Activated B cell treated with CpG ODN at 0.5 μM for 24 hours (primary cell): ENCODE measurements around the gene TMUB1. TPM values are rescaled to one million over a fixed set of nuclear protein-coding genes. Genes with fewer than 3 reads are reported as not detected.

Experiments
- ATAC-seq: fragments of 200-7000 bp; cut with Tn5 transposase; one replicate; pipeline ENCODE4 v1.10.0; 2021; ENCODE audit warnings: low read depth, mild to moderate bottlenecking, moderate library complexity
- CTCF ChIA-PET: fragments of 350-600 bp; sonication (Branson Sonifier 250); formaldehyde crosslinking; loops from one replicate; lab custom pipeline; 2021; ENCODE audit warnings: antibody characterized with exemption; lab: Charles Lee
- POLR2A ChIA-PET: fragments of 350-600 bp; sonication (Branson Sonifier 250); formaldehyde crosslinking; loops from one replicate; lab custom pipeline; 2021; ENCODE audit warnings: antibody characterized with exemption; lab: Charles Lee
- DNase-seq: peaks from one replicate; pipeline ENCODE4 v3.0.0; 2022
- H3K27ac Mint-ChIP-seq: one replicate; pipeline ENCODE4 v1.8.0; 2020; ENCODE audit warnings: mixed read lengths
- H3K27me3 Mint-ChIP-seq: one replicate; pipeline ENCODE4 v1.8.0; 2021; ENCODE audit warnings: mixed read lengths
- H3K36me3 Mint-ChIP-seq: one replicate; pipeline ENCODE4 v1.8.0; 2021; ENCODE audit warnings: low read depth, mixed read lengths
- H3K4me1 Mint-ChIP-seq: one replicate; pipeline ENCODE4 v1.8.0; 2021; ENCODE audit warnings: mixed read lengths
- H3K4me3 Mint-ChIP-seq: one replicate; pipeline ENCODE4 v1.8.0; 2020; ENCODE audit warnings: mild to moderate bottlenecking, mixed read lengths
- H3K9me3 Mint-ChIP-seq: one replicate; pipeline ENCODE4 v1.8.0; 2020; ENCODE audit warnings: mixed read lengths
- intact Hi-C: fragments of 100-400 bp; cut with micrococcal nuclease; formaldehyde crosslinking; loops from one replicate; pipeline ENCODE4 v1.15.1; 2024
- total RNA-seq: library from RNA; stranded (reverse); gene quantifications from 2 replicates; pipeline ENCODE4 v1.2.3, GENCODE V29; 2022
- TF ChIP-seq, protein P1 (sequence below): fragments of 200-600 bp; IDR thresholded peaks from one replicate; pipeline ENCODE4 v1.8.0; 2022; ENCODE audit warnings: antibody characterized with exemption, mild to moderate bottlenecking

The TMUB1 gene
- total RNA-seq, 1 donor from 2014 or later, result 40.5 TPM

DNA sequence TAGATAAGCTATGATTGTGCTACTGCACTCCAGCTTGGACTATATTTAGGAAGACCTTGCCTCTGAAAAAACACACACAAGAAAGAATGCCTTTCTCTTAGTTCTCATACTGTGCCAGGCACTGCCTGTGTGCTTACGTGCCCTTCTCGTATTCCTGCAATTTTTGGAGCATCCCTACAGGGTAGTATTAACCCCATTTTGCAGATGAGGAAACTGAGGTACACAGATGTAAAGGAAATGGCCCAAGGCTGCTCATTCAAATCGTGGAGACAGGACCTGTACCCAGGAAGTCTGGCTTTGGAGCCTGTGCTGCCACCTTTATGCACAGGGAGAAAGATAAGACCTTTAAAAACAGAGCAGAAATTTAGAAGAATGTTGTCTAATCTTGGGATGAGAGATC, 19.7 kb upstream of the TMUB1 start:
- ChIA-PET POLR2A (no interaction called here), CTCF (no interaction called here)
- H3K27ac Mint-ChIP-seq, result no peak overlapping the region

DNA sequence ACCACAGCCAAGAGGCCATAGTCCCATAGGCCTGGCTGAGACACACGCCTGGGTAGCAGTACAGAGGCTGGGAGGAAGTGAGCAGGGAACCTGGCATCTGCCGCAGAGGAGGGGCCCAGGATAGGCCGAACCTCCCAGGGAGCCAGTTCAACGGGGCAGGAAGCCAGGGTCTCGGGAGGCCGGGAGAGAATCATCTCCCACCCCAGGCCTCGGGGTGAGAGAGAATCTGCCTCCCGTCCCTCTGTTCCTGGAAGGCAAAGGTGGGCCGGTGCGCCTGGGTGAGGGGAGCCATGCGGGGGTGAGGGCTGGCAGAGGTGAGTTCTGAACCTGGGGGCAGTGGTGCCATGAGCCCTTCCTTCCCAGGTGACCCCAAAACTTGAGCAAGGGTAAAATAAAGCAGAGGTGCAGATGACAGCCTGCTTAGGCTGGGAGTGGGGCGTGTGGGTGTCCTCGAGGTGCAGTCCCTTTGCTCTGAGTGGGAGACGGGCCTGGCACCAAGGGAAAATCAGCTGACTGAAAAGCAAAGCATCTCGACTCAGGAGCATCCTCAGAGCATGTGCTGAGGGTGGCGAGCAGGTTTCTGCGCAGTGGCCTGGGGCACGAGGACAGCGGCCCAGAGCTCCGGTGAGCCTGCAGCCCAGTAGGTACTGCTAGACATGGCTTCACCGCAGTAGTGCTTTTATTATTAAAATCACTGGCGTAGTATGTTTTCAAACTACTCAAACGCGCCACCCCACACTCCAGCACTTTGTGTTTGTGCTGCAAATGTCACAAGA, 18.5 kb upstream of the TMUB1 start:
- Mint-ChIP-seq H3K27me3 (peaks cover 2% of the 10 kb centered on the region), H3K4me3 (no peak overlapping the region), H3K36me3 (no peaks in the 10 kb centered on the region), H3K27ac (no peak overlapping the region), H3K4me1 (no peaks in the 10 kb centered on the region), H3K9me3 (no peaks in the 10 kb centered on the region)
- ChIA-PET CTCF (no interaction called here), POLR2A (interaction anchor here (0.6 kb wide), 1 partner anchor 1676 kb away, joined by 7 read pairs; no protein-coding TSS in a partner anchor)
- intact Hi-C loops, result no loop called here
- DNase-seq, result no peak
- TF ChIP-seq, protein P1, sequence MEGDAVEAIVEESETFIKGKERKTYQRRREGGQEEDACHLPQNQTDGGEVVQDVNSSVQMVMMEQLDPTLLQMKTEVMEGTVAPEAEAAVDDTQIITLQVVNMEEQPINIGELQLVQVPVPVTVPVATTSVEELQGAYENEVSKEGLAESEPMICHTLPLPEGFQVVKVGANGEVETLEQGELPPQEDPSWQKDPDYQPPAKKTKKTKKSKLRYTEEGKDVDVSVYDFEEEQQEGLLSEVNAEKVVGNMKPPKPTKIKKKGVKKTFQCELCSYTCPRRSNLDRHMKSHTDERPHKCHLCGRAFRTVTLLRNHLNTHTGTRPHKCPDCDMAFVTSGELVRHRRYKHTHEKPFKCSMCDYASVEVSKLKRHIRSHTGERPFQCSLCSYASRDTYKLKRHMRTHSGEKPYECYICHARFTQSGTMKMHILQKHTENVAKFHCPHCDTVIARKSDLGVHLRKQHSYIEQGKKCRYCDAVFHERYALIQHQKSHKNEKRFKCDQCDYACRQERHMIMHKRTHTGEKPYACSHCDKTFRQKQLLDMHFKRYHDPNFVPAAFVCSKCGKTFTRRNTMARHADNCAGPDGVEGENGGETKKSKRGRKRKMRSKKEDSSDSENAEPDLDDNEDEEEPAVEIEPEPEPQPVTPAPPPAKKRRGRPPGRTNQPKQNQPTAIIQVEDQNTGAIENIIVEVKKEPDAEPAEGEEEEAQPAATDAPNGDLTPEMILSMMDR, result no peak
- no peak for ATAC-seq

More for the DNA sequence above, 19.7 kb upstream of the TMUB1 start:
- DNase-seq (no peak), ATAC-seq (no peak)
- H3K4me3 Mint-ChIP-seq, result no peak overlapping the region
- no peaks in the 10 kb centered on the region for H3K4me1 Mint-ChIP-seq
- H3K9me3 Mint-ChIP-seq, result no peaks in the 10 kb centered on the region
- peaks cover 2% of the 10 kb centered on the region for H3K27me3 Mint-ChIP-seq
- TF ChIP-seq, protein P1, result no peak
- intact Hi-C loops, result no loop called here
- no peaks in the 10 kb centered on the region for H3K36me3 Mint-ChIP-seq

DNA sequence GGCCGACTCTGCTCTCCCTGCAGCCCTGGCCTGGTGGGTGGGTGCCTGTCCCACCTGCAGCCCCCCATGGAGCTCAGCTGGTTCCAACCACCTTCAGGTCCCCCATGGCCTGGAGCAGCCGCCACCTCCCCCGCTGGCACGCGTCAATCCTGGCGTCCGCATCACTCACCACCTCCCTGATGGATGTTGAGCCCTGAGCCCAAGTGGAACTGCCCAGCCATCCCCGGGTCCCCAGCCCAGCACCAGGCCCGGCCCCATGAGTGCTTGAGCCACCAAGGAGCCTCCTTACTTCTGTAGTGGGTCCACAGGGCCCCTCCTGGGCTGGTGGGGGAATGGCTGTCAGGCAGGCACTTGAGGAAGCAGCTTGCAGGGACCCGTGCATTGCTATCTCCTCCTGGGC, 17.6 kb upstream of the TMUB1 start:
- no peak for ATAC-seq
- no peaks in the 10 kb centered on the region for H3K27me3 Mint-ChIP-seq
- TF ChIP-seq, protein P1, result no peak
- no peak overlapping the region for H3K4me3 Mint-ChIP-seq
- H3K9me3 Mint-ChIP-seq, result no peaks in the 10 kb centered on the region
- no peak overlapping the region for H3K27ac Mint-ChIP-seq
- H3K36me3 Mint-ChIP-seq, result no peaks in the 10 kb centered on the region
- intact Hi-C loops, result no loop called here
- H3K4me1 Mint-ChIP-seq, result no peaks in the 10 kb centered on the region
- ChIA-PET POLR2A (no interaction called here), CTCF (no interaction called here)
- DNase-seq, result no peak

DNA sequence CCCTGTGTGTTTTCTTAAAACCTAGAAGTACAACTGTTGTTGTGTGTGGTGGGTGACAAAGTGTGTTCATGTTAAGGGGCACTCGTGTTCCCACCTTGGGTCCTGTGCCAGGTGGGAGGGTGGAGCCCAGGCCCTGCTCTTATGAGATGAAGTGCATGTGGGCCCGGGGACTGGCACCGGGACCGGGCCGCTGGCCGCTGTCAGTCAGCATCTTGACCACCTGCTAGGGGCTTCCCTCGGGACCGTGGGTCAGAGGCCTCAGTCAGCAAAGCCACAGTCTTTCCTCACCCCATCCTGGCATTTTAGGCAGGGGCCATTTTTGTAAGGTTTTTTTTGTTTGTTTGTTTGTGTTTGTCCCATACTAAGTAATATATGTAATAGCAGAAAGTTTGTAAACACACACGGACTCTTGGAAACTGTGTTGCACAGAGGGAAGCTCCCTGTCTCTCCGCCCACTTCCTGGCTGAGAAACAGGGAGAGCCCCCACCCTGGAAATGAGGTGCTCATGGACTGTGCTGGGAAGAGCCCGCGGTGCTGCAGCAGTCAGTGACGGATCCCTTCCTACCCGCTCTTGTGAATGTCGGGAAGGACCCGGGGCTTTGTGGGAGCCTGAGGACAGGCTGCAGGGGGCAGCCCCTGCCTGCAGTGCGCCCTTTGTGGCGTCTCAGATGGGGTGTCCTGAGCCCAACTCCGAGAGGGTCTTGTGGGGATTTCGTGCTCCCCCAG, 16.4 kb upstream of the TMUB1 start:
- no peaks in the 10 kb centered on the region for H3K36me3 Mint-ChIP-seq
- ATAC-seq (no peak), DNase-seq (no peak)
- CTCF ChIA-PET, result no interaction called here
- POLR2A ChIA-PET, result no interaction called here
- H3K27me3 Mint-ChIP-seq, result no peaks in the 10 kb centered on the region
- no peaks in the 10 kb centered on the region for H3K4me1 Mint-ChIP-seq
- H3K4me3 Mint-ChIP-seq, result no peak overlapping the region
- no peak overlapping the region for H3K27ac Mint-ChIP-seq
- H3K9me3 Mint-ChIP-seq, result no peaks in the 10 kb centered on the region
- intact Hi-C loops, result no loop called here
- TF ChIP-seq, protein P1, result no peak

DNA sequence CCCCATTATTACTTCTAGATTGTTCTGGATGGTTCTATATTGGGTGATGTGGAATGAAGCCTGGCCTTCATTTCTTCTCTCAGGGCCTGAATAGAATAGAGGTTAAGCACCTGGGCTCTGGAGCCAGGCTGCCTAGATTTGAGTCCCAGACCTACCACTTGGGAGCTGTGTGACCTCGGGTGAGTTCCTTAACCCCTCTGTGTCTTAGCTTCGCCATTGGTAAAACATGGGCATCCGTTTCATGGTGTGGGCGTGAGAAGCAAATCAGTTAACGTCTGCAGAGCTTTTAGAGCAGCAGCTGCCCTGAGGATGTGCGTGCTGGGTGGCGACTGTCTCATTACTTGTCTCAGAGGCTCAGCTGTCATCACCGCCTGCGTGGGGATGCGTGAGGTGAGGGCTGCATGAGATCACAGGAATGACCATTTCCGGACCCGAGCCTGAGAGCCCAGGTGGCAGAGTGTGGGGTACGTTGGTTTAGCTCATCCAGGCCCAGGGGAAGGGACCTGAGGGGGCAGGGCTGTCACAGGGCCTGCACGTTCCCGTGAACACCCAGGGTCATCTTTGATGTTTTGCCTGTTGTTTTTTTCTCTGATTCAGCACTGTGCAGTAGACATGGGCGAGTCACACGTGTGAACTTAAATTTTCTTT, 12.7 kb upstream of the TMUB1 start:
- Mint-ChIP-seq H3K27me3 (peaks cover 3% of the 10 kb centered on the region), H3K9me3 (no peaks in the 10 kb centered on the region), H3K4me1 (no peaks in the 10 kb centered on the region), H3K27ac (no peak overlapping the region), H3K4me3 (no peak overlapping the region), H3K36me3 (no peaks in the 10 kb centered on the region)
- CTCF ChIA-PET, result no interaction called here
- DNase-seq, result no peak
- ATAC-seq, result no peak
- intact Hi-C loops, result no loop called here
- TF ChIP-seq, protein P1, result no peak
- POLR2A ChIA-PET, result no interaction called here
